H9 (cell line): ENCODE measurements around the gene DNAJC5. TPM values are rescaled to one million over a fixed set of nuclear protein-coding genes. Genes with fewer than 3 reads are reported as not detected.

Source experiments
- DNase-seq: peaks from one replicate; pipeline ENCODE4 v3.0.0-alpha.2; 2017
- H2AFZ ChIP-seq: one replicate; pipeline ENCODE4 v1.6.1; 2013; ENCODE audit warnings: mild to moderate bottlenecking, low read length, control low read depth, moderate library complexity
- H2AK5ac ChIP-seq: 2 replicates; pipeline ENCODE4 v1.6.1; 2013; ENCODE audit warnings: low read length, control low read depth, mixed read lengths; ENCODE audit not compliant: insufficient read length
- H2BK120ac ChIP-seq: one replicate; pipeline ENCODE4 v1.6.1; 2013; ENCODE audit warnings: low read depth, mild to moderate bottlenecking, low read length, control low read depth, inconsistent platforms; ENCODE audit not compliant: poor library complexity, severe bottlenecking
- H2BK12ac ChIP-seq: 2 replicates; pipeline ENCODE4 v1.6.1; 2013; ENCODE audit warnings: low read length, control low read depth, mixed read lengths, low read depth; ENCODE audit not compliant: insufficient read length
- H2BK15ac ChIP-seq: 2 replicates; pipeline ENCODE4 v1.6.1; 2013; ENCODE audit warnings: low read depth, low read length, control low read depth
- H2BK20ac ChIP-seq: one replicate; pipeline ENCODE4 v1.6.1; 2013; ENCODE audit warnings: low read depth, mild to moderate bottlenecking, low read length, control low read depth, inconsistent platforms; ENCODE audit not compliant: poor library complexity, severe bottlenecking
- H2BK5ac ChIP-seq: 2 replicates; pipeline ENCODE4 v1.6.1; 2013; ENCODE audit warnings: low read length, control low read depth, mixed read lengths; ENCODE audit not compliant: insufficient read length
- H3K14ac ChIP-seq: 2 replicates; pipeline ENCODE4 v1.6.1; 2013; ENCODE audit warnings: low read length, control low read depth; ENCODE audit not compliant: insufficient read depth
- H3K18ac ChIP-seq: 2 replicates; pipeline ENCODE4 v1.6.1; 2013; ENCODE audit warnings: low read depth, mild to moderate bottlenecking, mixed read lengths, low read length, control low read depth; ENCODE audit not compliant: insufficient read length
- H3K23ac ChIP-seq: 2 replicates; pipeline ENCODE4 v1.6.1; 2013; ENCODE audit warnings: low read length, control low read depth, mixed read lengths, low read depth; ENCODE audit not compliant: insufficient read length
- H3K23me2 ChIP-seq: 2 replicates; pipeline ENCODE4 v1.6.1; 2013; ENCODE audit warnings: low read depth, mild to moderate bottlenecking, mixed read lengths, low read length, control low read depth; ENCODE audit not compliant: insufficient read length, poor library complexity, severe bottlenecking
- H3K27ac ChIP-seq: 2 replicates; pipeline ENCODE4 v1.5.1; 2013; ENCODE audit warnings: low read length, control low read depth, mixed read lengths, low read depth; ENCODE audit not compliant: insufficient read length
- H3K27me3 ChIP-seq: 2 replicates; pipeline ENCODE4 v1.6.1; 2013; ENCODE audit warnings: low read length, control low read depth, inconsistent platforms; ENCODE audit not compliant: insufficient read depth
- H3K4ac ChIP-seq: 2 replicates; pipeline ENCODE4 v1.6.1; 2013; ENCODE audit warnings: low read depth, mild to moderate bottlenecking, control low read depth, inconsistent platforms, low read length, moderate library complexity
- H3K4me1 ChIP-seq: 2 replicates; pipeline ENCODE4 v1.6.1; 2013; ENCODE audit warnings: low read length, control low read depth, inconsistent platforms; ENCODE audit not compliant: insufficient read depth
- H3K4me2 ChIP-seq: 2 replicates; pipeline ENCODE4 v1.6.1; 2013; ENCODE audit warnings: low read length, control low read depth, mixed read lengths; ENCODE audit not compliant: insufficient read length, insufficient read depth
- H3K56ac ChIP-seq: 2 replicates; pipeline ENCODE4 v1.6.1; 2013; ENCODE audit warnings: low read depth, mild to moderate bottlenecking, mixed read lengths, low read length, control low read depth; ENCODE audit not compliant: insufficient read length
- H3K79me1 ChIP-seq: 2 replicates; pipeline ENCODE4 v1.6.1; 2013; ENCODE audit warnings: low read depth, mild to moderate bottlenecking, moderate library complexity, low read length, control low read depth, inconsistent platforms; ENCODE audit not compliant: insufficient read depth, poor library complexity, severe bottlenecking
- H3K79me2 ChIP-seq: 2 replicates; pipeline ENCODE4 v1.6.1; 2013; ENCODE audit warnings: low read length, control low read depth, inconsistent platforms; ENCODE audit not compliant: insufficient read depth
- H3K9ac ChIP-seq: 2 replicates; pipeline ENCODE4 v1.6.1; 2013; ENCODE audit warnings: low read length, control low read depth, mixed read lengths; ENCODE audit not compliant: insufficient read length; ENCODE audit errors: extremely low read depth
- H3K9me3 ChIP-seq: one replicate; pipeline ENCODE4 v1.6.1; 2013; ENCODE audit warnings: low read depth, low read length, inconsistent platforms; ENCODE audit not compliant: control insufficient read depth
- H3T11ph ChIP-seq: one replicate; pipeline ENCODE4 v1.6.1; 2013; ENCODE audit warnings: mild to moderate bottlenecking, low read length, control low read depth, inconsistent platforms
- H4K20me1 ChIP-seq: one replicate; pipeline ENCODE4 v1.6.1; 2013; ENCODE audit not compliant: control insufficient read depth, insufficient read length, insufficient read depth
- H4K5ac ChIP-seq: 2 replicates; pipeline ENCODE4 v1.6.1; 2013; ENCODE audit warnings: low read depth, mild to moderate bottlenecking, mixed read lengths, low read length, control low read depth; ENCODE audit not compliant: insufficient read length
- H4K8ac ChIP-seq: replicated peaks from 2 replicates; pipeline ENCODE4 v1.6.1; 2013; ENCODE audit warnings: low read length, control low read depth, mixed read lengths, low read depth; ENCODE audit not compliant: insufficient read length
- H4K91ac ChIP-seq: 2 replicates; pipeline ENCODE4 v1.6.1; 2013; ENCODE audit warnings: low read depth, mild to moderate bottlenecking, moderate library complexity, mixed read lengths, low read length, control low read depth; ENCODE audit not compliant: insufficient read length
- H3K27ac Mint-ChIP-seq, 3 experiments: 2 replicates in 2 of 3; 3 replicates in 1 of 3; pipeline ENCODE4 v1.8.0; 2020 to 2021; ENCODE audit warnings: mixed read lengths in 3 of 3, mild to moderate bottlenecking in 1 of 3, moderate library complexity in 1 of 3
- H3K27me3 Mint-ChIP-seq: 2 replicates; pipeline ENCODE4 v1.8.0; 2021; ENCODE audit warnings: low read depth, mild to moderate bottlenecking, moderate library complexity, mixed read lengths
- H3K36me3 Mint-ChIP-seq, 3 experiments: 2 replicates in 2 of 3; 3 replicates in 1 of 3; pipeline ENCODE4 v1.8.0; 2020 to 2021; ENCODE audit warnings: low read depth in 3 of 3, mixed read lengths in 3 of 3; ENCODE audit not compliant: insufficient read depth in 1 of 3
- H3K4me1 Mint-ChIP-seq, 2 experiments: 2 replicates each; pipeline ENCODE4 v1.8.0; 2020; ENCODE audit warnings: mixed read lengths in 2 of 2
- H3K4me3 Mint-ChIP-seq, 2 experiments: 2 replicates in 1 of 2; 3 replicates in 1 of 2; pipeline ENCODE4 v1.8.0; 2020 to 2021; ENCODE audit warnings: mild to moderate bottlenecking in 2 of 2, mixed read lengths in 2 of 2, moderate library complexity in 1 of 2
- H3K9me3 Mint-ChIP-seq, 2 experiments: 2 replicates in 1 of 2; 3 replicates in 1 of 2; pipeline ENCODE4 v1.8.0; 2020; ENCODE audit warnings: mild to moderate bottlenecking in 2 of 2, mixed read lengths in 2 of 2, moderate library complexity in 1 of 2
- WGBS: extraction: QIAGEN DNeasy Blood & Tissue Kit; methylation state at CpG from one replicate; pipeline ENCODE4 v1.1.7; 2013; ENCODE audit warnings: missing lambda C conversion rate, low lambda C conversion rate, mixed read lengths; ENCODE audit not compliant: insufficient read length; ENCODE audit errors: extremely low coverage; 5-methylcytosine and 5-hydroxymethylcytosine counted together
- total RNA-seq: library from RNA; stranded (reverse); gene quantifications from 2 replicates; pipeline ENCODE4 v1.2.1, GENCODE V29; 2021
- TF ChIP-seq, protein P1 (sequence below): fragments of 200-600 bp; sonication (generic); conservative IDR thresholded peaks from 3 replicates; pipeline ENCODE4 v1.8.0; 2021; ENCODE audit warnings: antibody characterized with exemption, mild to moderate bottlenecking

DNAJC5 gene
- total RNA-seq, 1 experiment from 2014 or later = 43.0 TPM

DNA sequence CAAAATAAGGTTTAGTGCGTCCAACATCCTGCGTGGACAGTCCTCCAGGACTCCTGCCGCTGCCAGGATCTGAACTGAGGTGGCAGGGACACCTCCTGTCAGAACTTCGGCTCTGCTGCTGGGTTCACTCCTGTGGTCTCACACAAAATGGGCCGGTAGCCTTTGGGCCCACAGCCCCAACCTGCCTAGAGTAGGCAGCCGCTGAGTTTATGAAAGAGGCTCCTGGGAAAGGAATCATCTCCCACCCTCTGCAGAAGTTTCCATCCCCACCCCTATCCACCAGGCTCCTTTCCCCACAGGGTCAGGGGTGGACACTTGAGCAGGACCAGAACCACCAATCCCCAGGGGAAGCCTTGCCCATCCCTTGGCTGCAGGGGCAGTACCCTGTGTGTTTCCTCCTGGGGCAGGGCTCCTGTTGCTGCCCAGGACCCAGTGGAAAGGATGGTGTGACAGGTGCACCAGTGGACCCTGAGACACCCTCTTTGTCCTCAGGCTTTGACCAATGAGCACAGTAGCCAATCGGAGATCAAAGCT lies 35.7 kb upstream of the DNAJC5 start:
- no peak overlapping the region for H4K5ac ChIP-seq
- DNase-seq = no peak
- no peak overlapping the region for H3K9ac ChIP-seq
- H4K20me1 ChIP-seq = no peaks in the 10 kb centered on the region
- no peak overlapping the region for H2BK12ac ChIP-seq
- H4K8ac ChIP-seq = no peak overlapping the region
- TF ChIP-seq, protein P1, sequence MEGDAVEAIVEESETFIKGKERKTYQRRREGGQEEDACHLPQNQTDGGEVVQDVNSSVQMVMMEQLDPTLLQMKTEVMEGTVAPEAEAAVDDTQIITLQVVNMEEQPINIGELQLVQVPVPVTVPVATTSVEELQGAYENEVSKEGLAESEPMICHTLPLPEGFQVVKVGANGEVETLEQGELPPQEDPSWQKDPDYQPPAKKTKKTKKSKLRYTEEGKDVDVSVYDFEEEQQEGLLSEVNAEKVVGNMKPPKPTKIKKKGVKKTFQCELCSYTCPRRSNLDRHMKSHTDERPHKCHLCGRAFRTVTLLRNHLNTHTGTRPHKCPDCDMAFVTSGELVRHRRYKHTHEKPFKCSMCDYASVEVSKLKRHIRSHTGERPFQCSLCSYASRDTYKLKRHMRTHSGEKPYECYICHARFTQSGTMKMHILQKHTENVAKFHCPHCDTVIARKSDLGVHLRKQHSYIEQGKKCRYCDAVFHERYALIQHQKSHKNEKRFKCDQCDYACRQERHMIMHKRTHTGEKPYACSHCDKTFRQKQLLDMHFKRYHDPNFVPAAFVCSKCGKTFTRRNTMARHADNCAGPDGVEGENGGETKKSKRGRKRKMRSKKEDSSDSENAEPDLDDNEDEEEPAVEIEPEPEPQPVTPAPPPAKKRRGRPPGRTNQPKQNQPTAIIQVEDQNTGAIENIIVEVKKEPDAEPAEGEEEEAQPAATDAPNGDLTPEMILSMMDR = no peak
- Mint-ChIP-seq H3K36me3 (peaks cover 0 to 14% (median 9%) of the 10 kb centered on the region in 3 experiments; a peak in 5 of 7 replicates), H3K9me3 (0 out of 5 replicates have a peak, but pooled peaks cover 0 to 2% of the 10 kb centered on the region in 2 experiments), H3K27me3 (peaks cover 2% of the 10 kb centered on the region; the same call in 1 of the 2 replicates), H3K4me1 (peaks cover 31 to 48% of the 10 kb centered on the region in 2 experiments), H3K27ac (peak overlapping the region in 2 of 3 experiments; percentile 87 to 93; a peak in 4 of 7 replicates), H3K4me3 (peak overlapping the region; percentile 39 to 58; a peak in 3 of 5 replicates)
- H2AK5ac ChIP-seq = no peak overlapping the region
- H3T11ph ChIP-seq = no peak overlapping the region
- H3K27me3 ChIP-seq = no peaks in the 10 kb centered on the region
- no CpG with 5 or more reads among the region's 7 CpGs for WGBS
- no peak overlapping the region for H3K4me2 ChIP-seq
- no peak overlapping the region for H3K27ac ChIP-seq
- no peak overlapping the region for H2BK20ac ChIP-seq
- no peak overlapping the region for H2BK5ac ChIP-seq
- no peak overlapping the region for H3K14ac ChIP-seq
- no peak overlapping the region for H3K23ac ChIP-seq
- no peaks in the 10 kb centered on the region for H3K23me2 ChIP-seq
- no peak overlapping the region for H3K18ac ChIP-seq
- H2AFZ ChIP-seq = no peak overlapping the region
- H3K4me1 ChIP-seq = peaks cover 2% of the 10 kb centered on the region; the same call in 1 of the 2 replicates
- no peak overlapping the region for H3K4ac ChIP-seq
- no peaks in the 10 kb centered on the region for H3K79me2 ChIP-seq
- no peaks in the 10 kb centered on the region for H3K9me3 ChIP-seq
- no peaks in the 10 kb centered on the region for H3K79me1 ChIP-seq
- H2BK15ac ChIP-seq = no peak overlapping the region
- no peak overlapping the region for H3K56ac ChIP-seq
- H2BK120ac ChIP-seq = no peak overlapping the region
- H4K91ac ChIP-seq = no peak overlapping the region
